Right lobe of liver (tissue), 4 donors: ENCODE data around the gene RAD23A.

Experiments used
- CTCF ChIP-seq, 4 donors: fragments of 200-600 bp in 3 of 4; fragments of 450-650 bp in 1 of 4; IDR thresholded peaks; one replicate each; pipeline versions ENCODE4 v1.5.1 to v1.8.0; 2016 to 2022; ENCODE audit warnings: antibody characterized with exemption in 4 of 4, mild to moderate bottlenecking in 2 of 4
- POLR2A ChIP-seq: fragments of 450-650 bp; IDR thresholded peaks from one replicate; pipeline ENCODE4 v1.6.1; 2017; ENCODE audit warnings: antibody characterized with exemption, mild to moderate bottlenecking
- donor health status: DM: no; HTN: no; CAD: no.
- donor health status: DM: no; HTN: no; CAD: no.
- donor health status: DM: no; HTN: yes; CAD: no.

DNA sequence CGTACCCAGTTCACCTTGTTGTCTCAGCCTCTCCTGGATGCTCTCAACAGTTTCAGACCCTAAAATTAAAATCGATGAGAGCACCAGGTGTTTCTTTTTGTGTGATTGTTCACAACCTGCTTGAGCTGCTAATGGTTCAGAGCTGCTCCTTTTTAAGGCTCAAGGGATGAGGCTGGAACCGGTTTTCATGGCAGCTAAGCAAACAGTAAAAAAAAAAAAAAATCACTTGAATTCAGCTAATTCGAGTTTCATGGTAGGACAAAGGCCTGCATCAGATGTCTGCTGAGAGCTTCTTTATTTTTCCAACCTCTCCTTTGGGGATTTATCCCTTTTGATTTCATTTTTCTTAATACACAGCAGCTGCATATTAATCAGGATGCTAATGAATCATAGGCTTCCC lies 33.1 kb upstream of the RAD23A start:
- TF ChIP-seq CTCF (IDR thresholded peaks at IDR 0.05) (no peak), POLR2A (no peak)
